ENCODE measurements around the gene TIFAB. TPM values are rescaled to one million over a fixed set of nuclear protein-coding genes. Genes with fewer than 3 reads are reported as not detected.

Gene TIFAB
- total RNA-seq, 1 donor from 2014 or later, result not detected

DNA sequence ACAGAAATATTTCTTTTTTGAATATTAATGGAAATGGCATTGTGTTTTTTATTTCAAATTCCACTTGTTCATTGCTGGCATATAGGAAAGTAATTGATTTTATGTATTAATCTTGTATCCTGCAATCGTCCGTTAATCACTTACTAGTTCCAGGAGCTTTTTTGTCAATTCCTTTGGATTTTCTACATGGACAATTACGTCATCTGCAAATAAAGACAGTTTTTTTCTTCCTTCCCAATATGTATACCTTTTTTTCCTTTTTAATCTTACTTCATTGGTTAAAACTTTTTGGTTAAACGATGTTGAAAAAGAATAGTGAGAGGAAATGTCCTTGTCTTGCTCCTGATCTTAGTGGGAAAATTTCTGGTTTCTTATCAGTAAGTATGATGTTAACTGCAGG is 1.5 kb upstream of the TIFAB start:
- no peak for FAIRE-seq
- Mint-ChIP-seq H3K4me3 (ENCODE audit: unreplicated experiment) (no peak overlapping the region), H3K36me3 (ENCODE audit: low read depth, unreplicated experiment) (no peaks in the 10 kb centered on the region), H3K4me1 (ENCODE audit: low read depth, unreplicated experiment) (peaks cover 6% of the 10 kb centered on the region), H3K27me3 (ENCODE audit: low read depth, unreplicated experiment) (peaks cover 34% of the 10 kb centered on the region), H3K9me3 (ENCODE audit: unreplicated experiment) (peaks cover 2% of the 10 kb centered on the region), H3K27ac (ENCODE audit: unreplicated experiment) (no peak overlapping the region)
- DNase-seq (ENCODE audit: low read depth), result no peak
- no peaks in the 10 kb centered on the region for H4K20me1 ChIP-seq (ENCODE audit: insufficient read depth, low read length)
- peaks cover 15% of the 10 kb centered on the region for H3K4me1 ChIP-seq (ENCODE audit: insufficient read depth, low read length)
- no peak overlapping the region for H3K27ac ChIP-seq (ENCODE audit: low read depth, low read length)
- no peak overlapping the region for H2AFZ ChIP-seq (ENCODE audit: low read depth, low read length)
- no peak overlapping the region for H3K9ac ChIP-seq (ENCODE audit: low read length)
- TF ChIP-seq CTCF (IDR thresholded peaks at IDR 0.05; ENCODE audit: insufficient read depth, low read depth, low read length), result no peak
- TF ChIP-seq EZH2 (IDR thresholded peaks at IDR 0.05; ENCODE audit: insufficient read depth, low read length), result no peak
- H3K36me3 ChIP-seq (ENCODE audit: insufficient read depth, low read length), result no peaks in the 10 kb centered on the region
- no peaks in the 10 kb centered on the region for H3K79me2 ChIP-seq (ENCODE audit: insufficient read depth, low read length)
- peaks cover 13% of the 10 kb centered on the region for H3K27me3 ChIP-seq (ENCODE audit: insufficient read depth, low read length)
- H3K9me3 ChIP-seq (ENCODE audit: insufficient read depth, low read depth, low read length), result no peaks in the 10 kb centered on the region
- no peak overlapping the region for H3K4me3 ChIP-seq (ENCODE audit: insufficient read depth, low read depth, low read length)
- H3K4me2 ChIP-seq (ENCODE audit: low read length), result no peak overlapping the region

DNA sequence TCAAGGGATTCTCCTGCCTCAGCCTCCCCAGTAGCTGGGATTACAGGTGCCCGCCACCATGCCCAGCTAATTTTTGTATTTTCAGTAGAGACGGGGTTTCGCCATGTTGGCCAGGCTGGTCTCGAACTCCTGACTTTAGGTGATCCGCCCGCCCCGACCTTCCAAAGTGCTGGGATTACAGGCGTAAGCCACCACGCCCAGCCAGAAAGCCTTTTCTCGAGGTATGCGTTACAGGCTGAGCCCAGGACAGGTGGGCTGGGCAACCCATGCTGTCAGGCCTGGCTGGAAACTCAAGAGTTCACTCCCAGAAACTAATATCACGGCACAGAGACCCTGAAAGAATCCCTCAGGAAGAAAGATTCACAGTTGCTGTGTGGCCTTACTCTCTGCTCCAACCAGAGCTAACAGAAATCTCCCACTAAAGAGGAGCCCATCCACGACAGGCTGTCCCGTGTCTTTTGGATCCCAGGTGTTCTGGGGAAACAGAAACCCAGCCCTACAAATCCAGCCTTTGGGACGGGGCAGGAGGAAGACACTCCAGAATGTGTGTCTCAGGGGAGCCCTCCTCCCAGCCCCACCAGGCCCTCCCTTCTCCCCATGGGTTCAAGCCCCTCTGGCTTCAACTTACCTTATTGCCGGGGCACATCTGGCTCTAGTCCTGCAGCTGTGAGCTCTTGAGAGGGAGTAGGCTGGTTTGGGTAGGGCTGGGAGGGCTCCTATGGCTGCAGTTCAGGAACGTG is 400 bp downstream of the TIFAB start:
- Mint-ChIP-seq H3K4me3 (ENCODE audit: unreplicated experiment) (no peak overlapping the region), H3K36me3 (ENCODE audit: low read depth, unreplicated experiment) (no peaks in the 10 kb centered on the region), H3K4me1 (ENCODE audit: low read depth, unreplicated experiment) (peaks cover 10% of the 10 kb centered on the region), H3K27ac (ENCODE audit: unreplicated experiment) (no peak overlapping the region), H3K9me3 (ENCODE audit: unreplicated experiment) (peaks cover 2% of the 10 kb centered on the region), H3K27me3 (ENCODE audit: low read depth, unreplicated experiment) (peaks cover 20% of the 10 kb centered on the region)
- peaks cover 2% of the 10 kb centered on the region for H3K9me3 ChIP-seq (ENCODE audit: insufficient read depth, low read depth, low read length)
- FAIRE-seq (no peak), DNase-seq (ENCODE audit: low read depth) (no peak)
- H3K9ac ChIP-seq (ENCODE audit: low read length), result no peak overlapping the region
- H3K4me2 ChIP-seq (ENCODE audit: low read length), result no peak overlapping the region
- H3K36me3 ChIP-seq (ENCODE audit: insufficient read depth, low read length), result no peaks in the 10 kb centered on the region
- H3K27me3 ChIP-seq (ENCODE audit: insufficient read depth, low read length), result peaks cover 20% of the 10 kb centered on the region
- no peaks in the 10 kb centered on the region for H3K79me2 ChIP-seq (ENCODE audit: insufficient read depth, low read length)
- H3K27ac ChIP-seq (ENCODE audit: low read depth, low read length), result no peak overlapping the region
- TF ChIP-seq EZH2 (IDR thresholded peaks at IDR 0.05; ENCODE audit: insufficient read depth, low read length), result no peak
- TF ChIP-seq CTCF (IDR thresholded peaks at IDR 0.05; ENCODE audit: insufficient read depth, low read depth, low read length), result no peak
- no peak overlapping the region for H2AFZ ChIP-seq (ENCODE audit: low read depth, low read length)
- no peak overlapping the region for H3K4me3 ChIP-seq (ENCODE audit: insufficient read depth, low read depth, low read length)
- H3K4me1 ChIP-seq (ENCODE audit: insufficient read depth, low read length), result peaks cover 17% of the 10 kb centered on the region
- no peaks in the 10 kb centered on the region for H4K20me1 ChIP-seq (ENCODE audit: insufficient read depth, low read length)

- no peak overlapping the region for H3K4me3 Mint-ChIP-seq (ENCODE audit: unreplicated experiment)
- no peak for TF ChIP-seq EZH2 (IDR thresholded peaks at IDR 0.05; ENCODE audit: insufficient read depth, low read length)
- TF ChIP-seq CTCF (IDR thresholded peaks at IDR 0.05; ENCODE audit: insufficient read depth, low read depth, low read length), result no peak
These were observed 1.2 kb downstream of the TIFAB start for GRCh38 chr5:135450952-135451351.

More at GRCh38 chr5:135450952-135451351, 1.2 kb downstream of the TIFAB start:
- Histone ChIP-seq H3K27ac (ENCODE audit: low read depth, low read length) (no peak overlapping the region), H3K4me1 (ENCODE audit: insufficient read depth, low read length) (peaks cover 10% of the 10 kb centered on the region), H3K36me3 (ENCODE audit: insufficient read depth, low read length) (no peaks in the 10 kb centered on the region), H3K27me3 (ENCODE audit: insufficient read depth, low read length) (peaks cover 20% of the 10 kb centered on the region), H3K4me2 (ENCODE audit: low read length) (no peak overlapping the region), H3K4me3 (ENCODE audit: insufficient read depth, low read depth, low read length) (no peak overlapping the region), H3K9ac (ENCODE audit: low read length) (no peak overlapping the region), H4K20me1 (ENCODE audit: insufficient read depth, low read length) (no peaks in the 10 kb centered on the region), H3K79me2 (ENCODE audit: insufficient read depth, low read length) (no peaks in the 10 kb centered on the region), H2AFZ (ENCODE audit: low read depth, low read length) (no peak overlapping the region), H3K9me3 (ENCODE audit: insufficient read depth, low read depth, low read length) (peaks cover 2% of the 10 kb centered on the region)
- no peak for DNase-seq (ENCODE audit: low read depth)
- Mint-ChIP-seq H3K27ac (ENCODE audit: unreplicated experiment) (no peak overlapping the region), H3K4me1 (ENCODE audit: low read depth, unreplicated experiment) (peaks cover 9% of the 10 kb centered on the region), H3K36me3 (ENCODE audit: low read depth, unreplicated experiment) (no peaks in the 10 kb centered on the region), H3K9me3 (ENCODE audit: unreplicated experiment) (peaks cover 2% of the 10 kb centered on the region), H3K27me3 (ENCODE audit: low read depth, unreplicated experiment) (peaks cover 20% of the 10 kb centered on the region)
- FAIRE-seq, result no peak

Data from astrocyte (in vitro differentiated cells and primary cell).